Measurements from ENCODE around the gene FAM13A. TPM values are rescaled to one million over a fixed set of nuclear protein-coding genes. Genes with fewer than 3 reads are reported as not detected.
A peak's percentile ranks its signal among the peaks of the same experiment; 100 is the strongest.

The FAM13A gene
- total and polyA plus RNA-seq, 9 of the 15 experiments (the other 6 are each of a cell fraction or from before 2014, with no cell fraction given) = 11.3 to 23.3 (median 14.7) TPM

DNA sequence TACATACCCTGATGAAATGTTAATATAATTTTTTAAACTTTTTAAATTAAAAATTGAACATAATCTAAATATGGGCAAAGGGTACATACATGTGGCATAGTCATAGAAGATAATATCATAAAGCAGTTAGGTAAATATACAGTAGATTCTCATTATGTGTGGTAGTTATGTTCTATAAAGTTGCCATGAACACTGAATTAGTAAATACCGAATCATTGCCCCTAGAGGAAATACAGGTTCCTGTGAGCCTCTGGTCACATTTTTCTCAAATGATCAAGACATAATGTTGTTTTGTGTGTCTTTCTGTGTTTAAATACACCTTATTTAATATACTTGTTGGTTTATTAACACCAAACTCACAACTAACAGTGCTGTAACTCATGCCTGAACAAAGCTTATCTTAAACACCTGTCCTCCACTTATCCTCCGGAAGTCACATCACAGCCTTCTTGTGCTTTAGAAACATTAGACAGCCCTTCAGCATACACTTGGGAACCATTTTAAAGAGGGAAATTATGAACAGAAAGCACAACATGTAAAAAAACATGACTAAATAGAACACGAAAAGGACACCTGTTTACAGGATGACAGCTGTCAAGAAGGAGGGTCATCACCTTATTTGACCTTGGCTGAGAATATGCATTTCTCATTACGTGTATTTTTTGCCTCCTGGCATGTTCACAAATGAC, 190.0 kb downstream of the FAM13A start:
- intact Hi-C loops (cut with micrococcal nuclease) = no loop called here
- Histone ChIP-seq H3K4me2 (ENCODE audit: insufficient read depth, low read length) (no peak overlapping the region), H3K9ac (ENCODE audit: insufficient read depth in 1 of 2, low read depth in 2 of 2, low read length in 2 of 2) (no peak overlapping the region), H3K9me1 (ENCODE audit: control insufficient read depth, insufficient read depth, low read length) (no peaks in the 10 kb centered on the region), H3K4me3 (no peak overlapping the region), H3K27ac (ENCODE audit: extremely low read depth, low read depth, low read length) (no peak overlapping the region), H3K9me3 (replicated peaks; ENCODE audit: control insufficient read depth, insufficient read depth, low read depth, low read length) (no peaks in the 10 kb centered on the region), H3K27me3 (ENCODE audit: control insufficient read depth in 2 of 2, insufficient read depth in 2 of 2, low read length in 2 of 2) (no peaks in the 10 kb centered on the region), H3K36me3 (ENCODE audit: control insufficient read depth, insufficient read depth, low read length) (no peaks in the 10 kb centered on the region), H3K4me1 (replicated peaks in 1 of 2; ENCODE audit: control insufficient read depth in 2 of 2, insufficient read depth in 2 of 2, low read length in 2 of 2) (no peaks in the 10 kb centered on the region; a peak in 1 of 5 replicates), H3K79me2 (ENCODE audit: control insufficient read depth, insufficient read depth, low read length) (no peaks in the 10 kb centered on the region), H2AFZ (ENCODE audit: low read depth, low read length) (no peak overlapping the region), H4K20me1 (replicated peaks; ENCODE audit: control insufficient read depth, insufficient read depth, low read length) (no peaks in the 10 kb centered on the region)
- BruUV-seq (replicated peaks) = no TSS peak
- TF ChIP-seq MED1 (CRISPR knock-in tag; IDR thresholded peaks at IDR 0.05; ENCODE audit: borderline replicate concordance) (no peak), U2AF2 (optimal IDR thresholded peaks at IDR 0.05; ENCODE audit: low read depth, low read length) (no peak), CBFA2T3 (IDR thresholded peaks at IDR 0.05) (0 out of 2 replicates have a peak, but pooled peaks have one; percentile 8), MYNN (IDR thresholded peaks at IDR 0.05) (no peak), MYNN (CRISPR knock-in tag; IDR thresholded peaks at IDR 0.05) (no peak), ZNF583 (CRISPR knock-in tag; IDR thresholded peaks at IDR 0.05) (no peak), ARID1B (IDR thresholded peaks at IDR 0.05) (0 out of 2 replicates have a peak, but pooled peaks have one; percentile 7), CEBPB (tag; IDR thresholded peaks at IDR 0.05) (no peak), IFI16 (CRISPR knock-in tag; IDR thresholded peaks at IDR 0.05) (no peak), CXXC5 (CRISPR knock-in tag; IDR thresholded peaks at IDR 0.05) (no peak), ZC3H8 (IDR thresholded peaks at IDR 0.05) (no peak), MECOM (CRISPR knock-in tag; IDR thresholded peaks at IDR 0.05) (no peak), CHCHD3 (CRISPR knock-in tag; IDR thresholded peaks at IDR 0.05) (no peak), MAFF (IDR thresholded peaks at IDR 0.05; ENCODE audit: low read length) (no peak)
- TF ChIP-seq, protein P1, sequence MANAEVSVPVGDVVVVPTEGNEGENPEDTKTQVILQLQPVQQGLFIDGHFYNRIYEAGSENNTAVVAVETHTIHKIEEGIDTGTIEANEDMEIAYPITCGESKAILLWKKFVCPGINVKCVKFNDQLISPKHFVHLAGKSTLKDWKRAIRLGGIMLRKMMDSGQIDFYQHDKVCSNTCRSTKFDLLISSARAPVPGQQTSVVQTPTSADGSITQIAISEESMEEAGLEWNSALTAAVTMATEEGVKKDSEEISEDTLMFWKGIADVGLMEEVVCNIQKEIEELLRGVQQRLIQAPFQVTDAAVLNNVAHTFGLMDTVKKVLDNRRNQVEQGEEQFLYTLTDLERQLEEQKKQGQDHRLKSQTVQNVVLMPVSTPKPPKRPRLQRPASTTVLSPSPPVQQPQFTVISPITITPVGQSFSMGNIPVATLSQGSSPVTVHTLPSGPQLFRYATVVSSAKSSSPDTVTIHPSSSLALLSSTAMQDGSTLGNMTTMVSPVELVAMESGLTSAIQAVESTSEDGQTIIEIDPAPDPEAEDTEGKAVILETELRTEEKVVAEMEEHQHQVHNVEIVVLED (CRISPR knock-in tag; IDR thresholded peaks at IDR 0.05) = no peak
- TF ChIP-seq, protein P2, sequence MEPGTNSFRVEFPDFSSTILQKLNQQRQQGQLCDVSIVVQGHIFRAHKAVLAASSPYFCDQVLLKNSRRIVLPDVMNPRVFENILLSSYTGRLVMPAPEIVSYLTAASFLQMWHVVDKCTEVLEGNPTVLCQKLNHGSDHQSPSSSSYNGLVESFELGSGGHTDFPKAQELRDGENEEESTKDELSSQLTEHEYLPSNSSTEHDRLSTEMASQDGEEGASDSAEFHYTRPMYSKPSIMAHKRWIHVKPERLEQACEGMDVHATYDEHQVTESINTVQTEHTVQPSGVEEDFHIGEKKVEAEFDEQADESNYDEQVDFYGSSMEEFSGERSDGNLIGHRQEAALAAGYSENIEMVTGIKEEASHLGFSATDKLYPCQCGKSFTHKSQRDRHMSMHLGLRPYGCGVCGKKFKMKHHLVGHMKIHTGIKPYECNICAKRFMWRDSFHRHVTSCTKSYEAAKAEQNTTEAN (CRISPR knock-in tag; IDR thresholded peaks at IDR 0.05) = no peak
- WGBS (ENCODE audit: insufficient coverage, low coverage, missing lambda C conversion rate) = 34% methylated on average over 4 of the region's 4 CpGs
- no peak for DNase-seq (ENCODE audit: extremely low read depth in 1 of 4, low spot score in 3 of 4)
- no peak for FAIRE-seq
- POLR2A ChIA-PET = no interaction called here
- CTCF ChIA-PET (ENCODE audit: low intra/inter-chr PET ratio) = no interaction called here
- ATAC-seq = no peak
- in situ Hi-C loops (cut with MboI) = no loop called here

Data from K562 (cell line).